Measurements from ENCODE around the gene DAW1.
A peak's percentile ranks its signal among the peaks of the same experiment; 100 is the strongest.

DAW1 gene

DNA sequence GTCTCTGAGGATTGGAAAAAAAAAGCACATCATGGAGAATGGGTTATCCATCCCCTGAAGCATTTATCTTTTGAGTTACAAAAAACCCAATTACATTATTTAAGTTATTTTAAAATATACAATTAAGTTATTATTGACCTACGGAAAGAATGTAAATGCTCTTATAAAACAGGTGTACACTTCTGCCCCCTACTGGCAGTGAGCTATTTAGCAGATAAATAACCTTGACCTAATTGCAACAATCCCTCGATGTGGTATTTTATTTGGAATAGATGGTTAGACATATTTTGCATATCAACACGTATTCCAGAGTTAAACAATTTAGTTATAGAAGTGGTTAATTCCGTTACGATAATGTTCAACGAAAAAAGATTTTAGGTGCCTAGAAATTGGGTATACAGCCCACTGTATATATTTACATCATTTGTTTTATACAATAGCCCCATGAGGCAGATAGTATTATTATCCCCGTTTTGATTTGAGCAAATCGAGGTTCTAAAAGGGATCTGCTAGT is 9.1 kb upstream of the DAW1 start:
- DNase-seq, result no peak

GRCh38 chr2:227862741-227863588 is 8.5 kb upstream of the DAW1 start:
- DNase-seq, result no peak

- DNase-seq, result no peak
These were observed 7.2 kb upstream of the DAW1 start for GRCh38 chr2:227864161-227864756.

GRCh38 chr2:227865291-227865690 is 6.1 kb upstream of the DAW1 start:
- no peak for DNase-seq

DNA sequence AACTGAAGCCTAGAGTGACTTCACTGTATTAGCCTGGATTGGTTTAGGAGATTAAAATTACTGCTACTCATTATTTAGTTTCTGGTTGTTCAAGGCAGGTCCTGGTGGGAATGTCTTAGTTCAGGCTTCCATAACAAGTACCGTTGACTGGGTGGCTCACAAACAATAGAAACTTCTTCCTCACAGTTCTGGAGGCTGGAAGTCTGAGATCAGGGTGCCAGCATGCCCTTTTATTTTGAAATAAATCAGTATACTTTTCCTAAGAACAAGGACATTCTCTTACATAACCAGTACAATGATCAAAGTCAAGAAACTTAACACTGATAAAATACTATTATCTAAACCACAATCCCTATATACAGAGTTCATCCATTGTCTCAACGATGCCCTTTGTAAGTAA is 4.0 kb upstream of the DAW1 start:
- no peak for DNase-seq

- no peak for DNase-seq
These were observed 589 bp upstream of the DAW1 start for GRCh38 chr2:227870710-227871374.

DNA sequence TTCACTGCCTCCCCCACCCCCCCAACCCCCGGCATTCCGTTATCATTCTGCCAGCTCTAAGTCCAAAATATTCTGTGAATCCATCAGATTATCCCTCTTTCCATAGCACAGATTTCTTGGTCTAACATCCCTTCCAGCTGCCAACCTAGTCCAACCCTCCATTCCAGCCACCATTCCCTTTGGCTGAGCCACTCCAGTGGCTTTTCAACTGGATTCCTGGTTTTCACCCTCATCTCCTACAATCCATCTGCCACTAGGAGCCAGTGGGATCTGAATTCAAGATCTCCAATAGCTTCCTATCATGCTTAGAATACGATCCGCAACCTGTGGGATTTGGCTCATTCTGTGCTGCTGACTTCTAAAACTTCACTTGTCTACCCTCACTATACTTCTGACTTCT is 1.2 kb downstream of the DAW1 start:
- DNase-seq, result no peak

- no peak for DNase-seq
These were observed 4.9 kb downstream of the DAW1 start for GRCh38 chr2:227876300-227876801.

GRCh38 chr2:227877421-227878310 is 6.2 kb downstream of the DAW1 start:
- DNase-seq, result no peak

DNA sequence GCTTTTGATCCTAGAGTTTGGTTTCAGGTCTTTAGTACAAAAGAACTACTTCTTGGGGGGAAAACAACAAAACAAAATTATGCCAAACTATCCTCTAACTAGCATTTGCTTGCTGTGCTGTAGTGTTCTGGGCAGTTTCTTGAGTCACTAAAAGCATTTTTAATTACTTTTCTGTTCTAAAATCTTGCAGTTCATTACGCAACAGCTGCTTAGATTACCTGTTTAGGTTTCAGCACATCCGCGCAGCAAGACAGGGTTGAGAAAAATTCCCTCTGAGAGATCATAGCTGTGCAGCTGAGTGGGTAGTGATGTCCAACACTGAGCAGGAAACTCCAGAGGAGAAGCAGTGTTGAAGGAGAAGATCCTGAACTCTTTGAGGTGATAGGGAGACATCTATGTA is 9.0 kb downstream of the DAW1 start:
- no peak for DNase-seq

DNA sequence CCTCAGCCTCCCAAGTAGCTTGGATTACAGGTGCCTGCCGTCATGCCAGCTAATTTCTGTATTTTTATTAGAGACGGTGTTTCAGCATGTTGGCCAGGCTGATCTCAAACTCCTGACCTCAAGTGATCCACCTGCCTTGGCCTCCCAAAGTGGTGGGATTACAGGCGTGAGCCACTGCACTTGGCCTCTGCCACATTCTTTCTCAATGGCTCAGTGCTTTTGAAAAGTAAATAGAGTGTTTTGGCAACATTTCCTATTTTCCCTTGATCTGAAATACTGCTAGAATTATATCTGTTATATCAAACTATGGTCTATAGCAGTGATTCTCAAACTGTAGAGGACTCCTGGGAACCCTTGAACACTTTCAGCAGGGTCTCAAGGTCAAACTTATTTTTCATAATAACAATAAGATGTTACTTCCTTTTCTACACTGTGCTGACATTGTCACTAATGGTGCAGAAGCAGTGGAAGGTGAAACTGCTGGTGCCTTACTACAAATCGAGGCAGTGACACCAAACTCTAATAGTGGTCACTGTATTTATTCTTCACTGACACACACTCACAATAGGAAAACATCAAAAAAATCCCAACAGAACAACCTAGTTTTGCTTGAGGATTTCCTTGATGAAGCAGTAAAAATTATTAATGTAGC is 10.6 kb downstream of the DAW1 start:
- no peak for DNase-seq

- DNase-seq, result peak; percentile 54
These were observed 13.1 kb downstream of the DAW1 start for GRCh38 chr2:227884511-227884947.

DNA sequence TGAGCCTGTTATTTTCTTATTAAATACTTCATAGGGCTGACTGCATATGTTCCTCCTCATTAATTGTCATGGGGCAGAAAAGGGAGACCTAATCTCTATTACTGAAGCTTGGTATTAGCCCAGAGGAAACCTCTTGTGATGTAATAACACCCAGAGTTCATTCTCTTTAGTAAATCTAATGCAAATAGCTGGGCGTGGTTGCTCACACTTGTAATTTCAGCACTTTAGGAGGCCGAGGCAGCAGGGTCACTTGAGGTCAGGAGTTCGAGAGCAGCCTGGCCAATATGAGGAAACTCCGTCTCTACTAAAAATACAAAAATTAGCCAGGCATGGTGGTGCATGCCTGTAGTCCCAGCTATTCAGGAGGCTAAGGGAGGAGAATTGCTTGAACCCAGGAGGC is 14.7 kb downstream of the DAW1 start:
- no peak for DNase-seq

- DNase-seq, result no peak
These were observed 16.9 kb downstream of the DAW1 start for GRCh38 chr2:227888289-227888688.

GRCh38 chr2:227889336-227889735 is 17.9 kb downstream of the DAW1 start:
- no peak for DNase-seq

GRCh38 chr2:227890495-227891079 is 19.2 kb downstream of the DAW1 start:
- no peak for DNase-seq

- no peak for DNase-seq
These were observed 20.2 kb downstream of the DAW1 start for GRCh38 chr2:227891673-227892072.

- no peak for DNase-seq
These were observed 31.9 kb downstream of the DAW1 start for GRCh38 chr2:227903381-227903780.

DNA sequence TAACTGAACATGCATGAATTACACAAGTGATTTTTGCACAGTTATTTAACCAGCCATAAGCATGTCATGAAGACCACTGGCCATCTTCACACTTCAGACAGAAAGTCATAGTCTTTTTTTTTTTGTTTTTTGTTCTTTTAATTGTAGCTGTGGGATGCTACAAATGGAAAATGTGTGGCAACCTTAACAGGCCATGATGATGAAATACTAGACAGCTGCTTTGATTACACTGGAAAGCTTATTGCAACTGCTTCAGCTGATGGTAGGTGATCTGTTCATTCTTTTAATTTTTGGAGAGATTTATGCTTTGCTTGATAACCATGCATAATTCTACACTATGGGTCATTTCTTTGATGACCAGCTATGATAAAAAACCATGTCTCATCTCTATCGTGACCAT is 35.6 kb downstream of the DAW1 start:
- DNase-seq, result no peak

DNA sequence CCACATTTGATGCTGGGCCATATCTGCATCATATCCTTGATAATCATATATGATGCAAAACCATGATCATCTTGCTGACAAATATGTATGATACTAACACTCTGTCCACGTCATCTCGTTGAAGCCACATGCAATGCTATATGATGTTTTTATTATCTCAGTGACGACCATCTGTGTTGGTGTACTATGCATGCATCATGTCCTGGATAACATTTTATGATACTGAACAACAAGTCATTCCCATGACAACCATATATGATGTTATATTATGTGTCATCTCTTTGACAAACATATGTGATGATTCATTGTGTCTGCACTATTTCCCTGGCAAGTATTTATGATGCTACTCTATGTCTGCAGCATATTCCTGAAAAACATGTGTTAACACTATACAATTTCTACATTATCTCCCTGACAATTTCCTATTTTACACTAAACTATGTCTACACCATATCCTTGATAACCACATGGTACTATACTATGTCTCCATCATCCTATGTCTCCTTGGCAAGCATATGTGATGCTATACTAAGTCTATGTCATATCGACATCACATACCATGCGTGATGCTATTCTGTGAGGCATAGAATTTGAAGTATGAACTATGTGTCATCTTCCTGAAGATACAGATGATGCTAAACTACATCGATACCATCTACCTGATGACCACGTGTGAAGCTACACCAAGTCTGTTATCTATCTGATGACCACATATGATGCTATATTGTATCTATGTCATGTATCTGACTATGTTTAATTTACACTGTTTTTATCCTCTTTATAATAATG is 37.0 kb downstream of the DAW1 start:
- DNase-seq, result no peak

DNA sequence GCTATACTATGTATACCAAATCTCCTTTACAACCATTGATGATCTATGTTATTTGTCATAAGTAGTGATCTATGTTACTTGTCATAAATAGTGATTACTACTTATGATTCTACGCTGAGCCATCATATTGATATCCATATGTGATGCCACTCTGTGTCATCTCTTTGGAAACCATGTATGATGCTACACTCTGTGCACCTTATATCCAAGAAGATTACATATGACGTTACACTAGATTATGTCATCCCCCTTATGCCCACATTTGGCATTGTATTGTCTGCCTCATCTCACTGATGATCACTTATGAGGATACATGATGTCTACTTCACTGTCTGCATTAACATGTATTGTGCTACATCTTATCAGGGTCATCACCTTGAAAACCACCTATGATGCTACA is 42.9 kb downstream of the DAW1 start:
- DNase-seq, result no peak

All from stimulated activated CD4-positive, alpha-beta T cell treated with anti-CD3 and anti-CD28 coated beads, Interleukin-4, amount 100 ng/mL, for 1 hour (primary cell).